Suppressor macrophage treated with lipopolysaccharide for 1 hour (primary cell): Measurements from ENCODE around the gene NUAK1.
"Not testable (repeated sequence)": the region's sequence is repeated elsewhere in the genome, so short reads cannot be mapped to it uniquely, and the experiment has no call there.

Experiments used
- DNase-seq, 3 donors: peaks; one replicate each; pipeline ENCODE4 v3.0.0-alpha.2; 2020 to 2022

NUAK1 gene

GRCh38 chr12:106145539-106146447, 7.0 kb upstream of the NUAK1 start:
- DNase-seq = no peak

- DNase-seq = peak; percentile 51 to 74 (median 66)
Measured at GRCh38 chr12:106144847-106145246, 6.1 kb upstream of the NUAK1 start.

GRCh38 chr12:106142591-106143261, 4.0 kb upstream of the NUAK1 start:
- DNase-seq = no peak

GRCh38 chr12:106141920-106142319, 3.2 kb upstream of the NUAK1 start:
- not testable (repeated sequence) for DNase-seq

- DNase-seq = no peak
Measured at GRCh38 chr12:106141452-106141851, 2.7 kb upstream of the NUAK1 start.

GRCh38 chr12:106141003-106141402, 2.2 kb upstream of the NUAK1 start:
- no peak for DNase-seq

GRCh38 chr12:106140223-106140986, 1.7 kb upstream of the NUAK1 start:
- no peak for DNase-seq

GRCh38 chr12:106139422-106140171, 843 bp upstream of the NUAK1 start:
- peak; percentile 45 to 72 (median 64) for DNase-seq

GRCh38 chr12:106138357-106138632, 459 bp downstream of the NUAK1 start:
- DNase-seq = no peak

GRCh38 chr12:106137530-106138356, 1.0 kb downstream of the NUAK1 start:
- no peak for DNase-seq

- DNase-seq = peak; percentile 82 to 95 (median 92)
Measured at GRCh38 chr12:106136263-106136662, 2.5 kb downstream of the NUAK1 start.

- peak; percentile 10 to 39 (median 27) for DNase-seq
Measured at GRCh38 chr12:106135781-106136180, 3.0 kb downstream of the NUAK1 start.

GRCh38 chr12:106135075-106135474, 3.7 kb downstream of the NUAK1 start:
- no peak for DNase-seq

GRCh38 chr12:106134294-106134949, 4.3 kb downstream of the NUAK1 start:
- DNase-seq = no peak

- peak; percentile 17 to 47 (median 30) for DNase-seq
Measured at GRCh38 chr12:106133136-106134087, 5.3 kb downstream of the NUAK1 start.

- no peak for DNase-seq
Measured at GRCh38 chr12:106132175-106133135, 6.3 kb downstream of the NUAK1 start.

GRCh38 chr12:106131676-106132075, 7.1 kb downstream of the NUAK1 start:
- no peak for DNase-seq

GRCh38 chr12:106130474-106131113, 8.2 kb downstream of the NUAK1 start:
- no peak for DNase-seq
